Left cardiac atrium (tissue), 4 donors: Measurements from ENCODE around the gene ADISSP. TPM values are rescaled to one million over a fixed set of nuclear protein-coding genes. Genes with fewer than 3 reads are reported as not detected.

Experiments
- ATAC-seq, 2 donors: fragments of 200-7000 bp; cut with Tn5 transposase; one replicate each; pipeline ENCODE4 v1.9.1; 2020; ENCODE audit warnings: mild to moderate bottlenecking in 2 of 2, moderate library complexity in 2 of 2
- DNase-seq: peaks from one replicate; pipeline ENCODE4 v3.0.0-alpha.2; 2020
- intact Hi-C, 2 donors: fragments of 100-400 bp; cut with DNase I; formaldehyde crosslinking; loops; one replicate each; pipeline versions ENCODE4 v1.14.1 to v1.15.1; 2022 to 2023
- total RNA-seq, 2 donors: library from RNA; stranded (reverse); fragmentation: NEBNext Ultra II Directional; extraction: Animal tissue kit (Norgen Biotek cat#: 25700); gene quantifications; one replicate each; pipeline ENCODE4 v1.2.1, GENCODE V29; 2021
- donor health status: DM: no; HTN: yes; CAD: no.
- donor health status: DM: no; HTN: yes; CAD: no; lungs with severe emphysema.
- donor health status: DM: yes; HTN: yes; CAD: no.
- donor health status: Dilated cardiomyopathy.

The ADISSP gene
- total RNA-seq, 2 donors from 2014 or later: 17.2 to 23.2 TPM

GRCh38 chr20:3764659-3765058 is 2.9 kb downstream of the ADISSP start:
- DNase-seq (peak; percentile 6), ATAC-seq (no peak)
- intact Hi-C loops: loop anchor here in 1 of 2 donors (10.0 kb wide), 1 partner anchor 90 kb away; no protein-coding TSS in a partner anchor

GRCh38 chr20:3763671-3764601 is 3.6 kb downstream of the ADISSP start:
- intact Hi-C loops: loop anchor here in 1 of 2 donors (10.0 kb wide), 1 partner anchor 89 kb away; no protein-coding TSS in a partner anchor
- ATAC-seq (no peak), DNase-seq (peak; percentile 16)

- ATAC-seq (no peak), DNase-seq (no peak)
- intact Hi-C loops: loop anchor here in 1 of 2 donors (10.0 kb wide), 1 partner anchor 86 kb away; no protein-coding TSS in a partner anchor
Measured at GRCh38 chr20:3760655-3761348, 6.8 kb downstream of the ADISSP start.

GRCh38 chr20:3759884-3760283 is 7.7 kb downstream of the ADISSP start:
- intact Hi-C loops: loop anchor here in 1 of 2 donors (10.0 kb wide), 1 partner anchor 85 kb away; no protein-coding TSS in a partner anchor
- ATAC-seq (no peak), DNase-seq (no peak)

- DNase-seq: no peak
- peak; percentile 7 to 31 for ATAC-seq
- intact Hi-C loops: no loop called here
Measured at GRCh38 chr20:3759316-3759823, 8.2 kb downstream of the ADISSP start.

DNA sequence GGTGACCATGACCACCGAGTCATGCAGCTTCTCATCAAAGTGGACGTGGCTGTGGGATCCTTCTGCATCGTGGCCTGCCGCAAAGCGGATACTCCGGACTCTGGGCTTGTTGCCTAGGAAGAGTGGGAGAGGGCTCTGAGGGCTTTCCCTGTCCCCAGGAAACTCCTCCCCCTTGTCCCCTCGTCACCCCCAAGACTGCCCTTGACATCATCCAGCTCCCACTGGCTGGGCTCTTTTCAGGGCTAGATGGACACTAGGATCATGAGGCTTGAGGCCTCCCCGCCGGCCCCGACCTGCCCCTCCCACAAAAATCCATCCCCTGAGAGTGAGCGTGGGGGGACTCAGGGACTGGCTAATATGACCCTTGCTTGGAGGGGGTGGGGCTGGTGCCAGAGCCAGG is 9.0 kb downstream of the ADISSP start:
- peak; percentile 9 to 36 for ATAC-seq
- intact Hi-C loops: no loop called here

GRCh38 chr20:3757268-3757667 is 10.3 kb downstream of the ADISSP start:
- intact Hi-C loops: no loop called here
- ATAC-seq (peak in 1 of 2 donors; percentile 14), DNase-seq (no peak)

More for the DNA sequence above, 9.0 kb downstream of the ADISSP start:
- no peak for DNase-seq

GRCh38 chr20:3755814-3756480 is 11.6 kb downstream of the ADISSP start:
- intact Hi-C loops: no loop called here
- no peak for DNase-seq
- ATAC-seq: no peak

GRCh38 chr20:3755269-3755668 is 12.3 kb downstream of the ADISSP start:
- no peak for ATAC-seq
- DNase-seq: no peak
- intact Hi-C loops: no loop called here

DNA sequence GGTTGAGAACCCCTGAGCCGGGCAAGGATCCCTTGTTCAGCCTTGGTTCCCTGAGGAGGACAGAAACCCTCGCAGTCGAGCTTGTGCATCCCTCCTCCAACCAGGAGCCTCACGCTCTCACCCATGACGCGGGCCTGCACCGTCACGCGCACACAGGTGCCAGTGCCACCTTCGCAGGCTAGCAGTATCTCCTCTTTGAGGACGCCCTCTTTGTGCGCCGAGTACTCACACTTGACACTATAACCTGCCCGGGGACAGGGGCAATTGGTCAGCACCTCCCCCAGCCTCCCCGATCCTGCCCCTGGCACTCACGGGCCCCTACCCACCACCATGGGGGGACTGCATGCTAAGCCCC is 13.3 kb downstream of the ADISSP start:
- intact Hi-C loops: loop anchor here in 1 of 2 donors (5.0 kb wide), 1 partner anchor 37 kb away; no protein-coding TSS in a partner anchor
- no peak for DNase-seq

DNA sequence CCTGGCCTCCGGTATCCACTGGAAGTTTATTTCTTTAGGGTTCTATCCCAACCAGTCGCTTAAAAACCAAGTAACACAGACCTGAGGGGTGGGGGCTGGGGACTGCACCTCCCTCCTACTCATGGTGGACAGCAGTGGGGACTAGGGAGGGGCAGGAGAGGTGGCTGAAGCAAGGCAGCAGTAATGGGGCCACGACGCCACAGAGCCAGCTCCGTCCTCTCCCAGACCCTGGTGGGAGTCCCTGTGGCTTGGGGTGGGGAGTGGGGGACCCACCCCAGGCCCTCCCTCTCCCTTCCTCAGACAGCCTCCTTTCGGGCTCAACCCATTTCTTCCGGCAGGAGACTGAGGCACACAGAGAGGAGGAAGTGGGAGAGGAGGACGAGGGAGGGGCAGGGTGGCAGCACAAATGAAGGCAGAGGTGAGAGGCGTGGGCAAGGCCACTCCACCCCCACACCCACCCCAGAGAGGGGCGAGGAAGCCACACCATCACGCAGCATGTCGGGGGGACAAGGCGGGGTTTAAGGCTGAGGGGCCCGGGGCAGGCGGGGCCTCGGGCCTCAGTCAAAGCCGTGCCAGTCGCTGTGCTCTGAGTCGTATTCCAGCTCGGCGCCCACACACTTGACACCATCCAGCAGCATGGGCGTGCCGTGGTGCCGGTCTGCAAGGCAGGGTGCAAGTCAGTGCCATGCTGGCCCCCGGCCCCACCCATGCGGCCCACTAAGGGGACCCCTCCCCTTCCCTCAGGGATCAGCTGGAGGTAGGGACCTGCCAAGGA is 13.9 kb downstream of the ADISSP start:
- intact Hi-C loops: loop anchor here in 1 of 2 donors (5.0 kb wide), 1 partner anchor 36 kb away; no protein-coding TSS in a partner anchor
- DNase-seq: no peak
- ATAC-seq: no peak

More for the DNA sequence above, 13.3 kb downstream of the ADISSP start:
- ATAC-seq: no peak

- ATAC-seq: peak; percentile 64 to 65
- intact Hi-C loops: loop anchor here in 1 of 2 donors (5.0 kb wide), 1 partner anchor 36 kb away; no protein-coding TSS in a partner anchor
- peak; percentile 64 for DNase-seq
Measured at GRCh38 chr20:3753098-3753497, 14.5 kb downstream of the ADISSP start.

DNA sequence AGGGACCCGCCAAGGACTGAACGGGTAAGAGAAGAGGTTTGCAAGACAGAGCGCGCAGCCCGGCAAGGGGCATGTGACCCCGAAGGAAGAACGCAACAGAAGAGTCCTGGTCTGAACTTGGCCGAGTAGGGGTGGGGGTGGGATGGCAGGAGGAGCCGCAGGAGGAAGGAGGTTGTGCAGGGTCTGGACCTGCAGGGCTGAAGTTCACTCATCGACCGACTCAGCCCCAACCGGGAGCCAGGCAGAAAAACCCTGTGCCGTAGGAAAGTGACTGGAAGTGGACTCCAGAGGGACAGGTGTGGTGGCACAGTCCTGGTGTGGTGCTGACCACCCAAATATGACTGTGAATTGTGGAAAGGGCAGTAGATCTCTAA is 15.2 kb downstream of the ADISSP start:
- DNase-seq (no peak), ATAC-seq (no peak)
- intact Hi-C loops: loop anchor here in 1 of 2 donors (5.0 kb wide), 1 partner anchor 35 kb away; no protein-coding TSS in a partner anchor

DNA sequence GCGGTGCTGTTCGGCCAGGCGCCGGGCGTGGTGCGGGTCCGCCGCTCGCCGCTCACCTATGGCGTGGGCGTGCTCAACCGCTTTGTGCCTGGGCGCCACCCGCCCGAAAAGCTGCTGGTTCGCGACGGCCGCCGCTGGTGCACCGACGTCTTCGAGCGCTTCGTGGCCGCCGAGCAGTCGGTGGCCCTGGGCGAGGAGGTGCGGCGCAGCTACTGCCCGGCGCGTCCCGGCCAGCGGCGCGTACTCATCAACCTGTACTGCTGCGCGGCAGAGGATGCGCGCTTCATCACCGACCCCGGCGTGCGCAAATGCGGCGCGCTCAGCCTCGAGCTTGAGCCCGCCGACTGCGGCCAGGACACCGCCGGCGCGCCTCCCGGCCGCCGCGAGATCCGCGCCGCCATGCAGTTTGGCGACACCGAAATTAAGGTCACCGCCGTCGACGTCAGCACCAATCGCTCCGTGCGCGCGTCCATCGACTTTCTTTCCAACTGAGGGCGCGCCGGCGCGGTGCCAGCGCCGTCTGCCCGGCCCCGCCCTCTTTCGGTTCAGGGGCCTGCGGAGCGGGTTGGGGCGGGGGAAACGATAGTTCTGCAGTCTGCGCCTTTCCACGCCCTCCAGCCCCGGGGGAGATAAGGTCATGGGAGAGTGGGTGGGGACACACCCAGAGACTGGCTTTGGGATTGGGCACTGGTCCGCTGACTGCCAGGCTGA is 15.7 kb downstream of the ADISSP start:
- peak; percentile 78 for DNase-seq
- ATAC-seq: peak; percentile 64 to 70
- intact Hi-C loops: loop anchor here in 1 of 2 donors (5.0 kb wide), 1 partner anchor 35 kb away; no protein-coding TSS in a partner anchor

GRCh38 chr20:3751305-3751674 is 16.3 kb downstream of the ADISSP start:
- DNase-seq (no peak), ATAC-seq (no peak)
- intact Hi-C loops: loop anchor here in 1 of 2 donors (5.0 kb wide), 1 partner anchor 34 kb away; no protein-coding TSS in a partner anchor

DNA sequence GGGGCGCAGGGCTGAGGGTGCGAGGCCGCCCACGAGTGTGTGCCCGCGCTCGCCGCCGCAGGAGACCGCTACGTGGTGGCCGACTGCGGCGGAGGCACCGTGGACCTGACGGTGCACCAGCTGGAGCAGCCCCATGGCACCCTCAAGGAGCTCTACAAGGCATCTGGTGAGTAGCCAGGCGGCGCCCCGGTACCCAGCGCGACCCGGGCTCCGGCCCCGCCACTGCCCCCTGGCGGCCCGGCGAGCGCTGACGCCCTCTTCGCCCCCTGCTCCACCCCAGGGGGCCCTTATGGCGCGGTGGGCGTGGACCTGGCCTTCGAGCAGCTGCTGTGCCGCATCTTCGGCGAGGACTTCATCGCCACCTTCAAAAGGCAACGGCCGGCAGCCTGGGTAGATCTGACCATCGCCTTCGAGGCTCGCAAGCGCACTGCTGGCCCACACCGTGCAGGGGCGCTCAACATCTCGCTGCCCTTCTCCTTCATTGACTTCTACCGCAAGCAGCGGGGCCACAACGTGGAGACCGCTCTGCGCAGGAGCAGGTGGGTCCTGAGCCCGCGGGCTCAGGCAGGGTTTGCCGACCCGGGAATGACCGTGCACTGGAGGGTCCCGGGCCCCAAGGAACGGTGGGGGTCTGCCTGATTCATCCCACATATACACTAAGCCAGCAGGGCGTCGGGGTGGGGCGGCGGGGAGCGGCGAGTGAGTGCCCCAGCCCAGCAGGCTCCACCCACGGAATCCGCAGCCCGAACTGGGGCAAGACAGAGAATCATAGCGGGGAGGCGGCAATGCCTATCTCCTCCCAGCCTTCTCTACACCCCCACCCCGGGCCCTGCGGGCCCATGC is 17.6 kb downstream of the ADISSP start:
- intact Hi-C loops: loop anchor here in 1 of 2 donors (5.0 kb wide), 1 partner anchor 33 kb away; no protein-coding TSS in a partner anchor
- ATAC-seq (peak in 1 of 2 donors; percentile 9), DNase-seq (no peak)
